Measurements from ENCODE around the gene KCNJ6. TPM values are rescaled to one million over a fixed set of nuclear protein-coding genes. Genes with fewer than 3 reads are reported as not detected.

The KCNJ6 gene
- total and polyA plus RNA-seq, 2 of the 8 experiments (the other 6 are each of a cell fraction or from before 2014, with no cell fraction given): 0.51 to 1.2 TPM

- no peaks in the 10 kb centered on the region for H3K79me1 ChIP-seq (ENCODE audit: low read depth, low read length)
- H2BK120ac ChIP-seq (replicated peaks; ENCODE audit: low read depth, low read length): no peak overlapping the region
- H4K8ac ChIP-seq (ENCODE audit: extremely low read depth, insufficient read depth, low read length): no peak overlapping the region
- no peak for FAIRE-seq
- no peaks in the 10 kb centered on the region for H3K36me3 ChIP-seq (ENCODE audit: control insufficient read depth in 2 of 4, insufficient read depth in 4 of 4, low read length in 3 of 4)
- no peak overlapping the region for H3K4me3 ChIP-seq (ENCODE audit: extremely low read depth in 1 of 4, insufficient read depth in 2 of 4, low read depth in 3 of 4, low read length in 4 of 4)
- no peak overlapping the region for H3K56ac ChIP-seq (replicated peaks; ENCODE audit: insufficient read length, low read depth, low read length)
- no peak overlapping the region for H2BK5ac ChIP-seq (ENCODE audit: low read depth, low read length)
- H3K79me2 ChIP-seq (ENCODE audit: control insufficient read depth in 1 of 2, insufficient read depth in 2 of 2, low read length in 2 of 2): no peaks in the 10 kb centered on the region
- H3K18ac ChIP-seq (ENCODE audit: extremely low read depth, low read length): no peak overlapping the region
- TF ChIP-seq MAX (IDR thresholded peaks at IDR 0.05) (no peak), ZNF274 (IDR thresholded peaks at IDR 0.05; ENCODE audit: borderline replicate concordance, extremely low read depth, low read length) (no peak), SP4 (IDR thresholded peaks at IDR 0.05; ENCODE audit: low read length) (no peak), SAP30 (IDR thresholded peaks at IDR 0.05; ENCODE audit: insufficient read depth, insufficient replicate concordance, low read length) (no peak), BCL11A (IDR thresholded peaks at IDR 0.05; ENCODE audit: low read depth in 2 of 2, low read length in 2 of 2) (no peak), YY1 (IDR thresholded peaks at IDR 0.05; ENCODE audit: low read depth, low read length) (no peak), TAF7 (optimal IDR thresholded peaks at IDR 0.05; ENCODE audit: borderline replicate concordance, low read depth, low read length) (no peak), CTCF (IDR thresholded peaks at IDR 0.05; ENCODE audit: control extremely low read depth in 1 of 3, insufficient read depth in 1 of 3, low read depth in 1 of 3, low read length in 3 of 3) (no peak), CEBPB (IDR thresholded peaks at IDR 0.05; ENCODE audit: low read depth, low read length) (no peak), CHD1 (IDR thresholded peaks at IDR 0.05; ENCODE audit: low read depth, low read length) (no peak), KDM5A (IDR thresholded peaks at IDR 0.05; ENCODE audit: low read length) (no peak), FOSL1 (IDR thresholded peaks at IDR 0.05; ENCODE audit: insufficient read depth, low read depth, low read length) (no peak)
- H3K4me1 ChIP-seq (replicated peaks in 1 of 4; ENCODE audit: control insufficient read depth in 3 of 4, insufficient read depth in 4 of 4, low read length in 3 of 4): peaks cover 0 to 4% (median 0%) of the 10 kb centered on the region in 4 experiments; a peak in 1 of 7 replicates
- H2AFZ ChIP-seq (ENCODE audit: low read length): no peak overlapping the region
- H2BK12ac ChIP-seq (ENCODE audit: low read depth, low read length): no peak overlapping the region
- ChIA-PET POLR2A (ENCODE audit: partially characterized antibody) (no interaction called here), CTCF (ENCODE audit: partially characterized antibody) (interaction anchor here (0.7 to 2.7 kb wide), 4 partner anchors 10 to 23 kb away, joined by 3 to 11 read pairs (median 5); no protein-coding TSS in a partner anchor)
- no peak overlapping the region for H2AK5ac ChIP-seq (ENCODE audit: low read depth, low read length)
- H3K23me2 ChIP-seq (ENCODE audit: low read depth, low read length): no peaks in the 10 kb centered on the region
- no peak overlapping the region for H3K4me2 ChIP-seq (ENCODE audit: insufficient read depth in 1 of 2, low read depth in 2 of 2, low read length in 2 of 2)
- no peak overlapping the region for H2BK15ac ChIP-seq (ENCODE audit: low read length)
- no peak overlapping the region for H3K4ac ChIP-seq (replicated peaks; ENCODE audit: insufficient read length, low read depth, low read length)
- no peaks in the 10 kb centered on the region for H4K20me1 ChIP-seq (replicated peaks in 1 of 2; ENCODE audit: control insufficient read depth in 1 of 2, insufficient read depth in 2 of 2, low read length in 2 of 2)
- no peak overlapping the region for H3K23ac ChIP-seq (ENCODE audit: insufficient read length)
- whole genome bisulfite sequencing, 2 experiments (ENCODE audit: extremely low coverage in 1 of 2, insufficient coverage in 1 of 2, insufficient read length in 1 of 2, insufficient replicate concordance in 2 of 2, low coverage in 1 of 2, low lambda C conversion rate in 2 of 2, missing lambda C conversion rate in 1 of 2): 85% methylated on average over 10 of the region's 10 CpGs; no CpG with 5 or more reads in 1 of the 2 experiments
- H3K27me3 ChIP-seq (replicated peaks in 1 of 4; ENCODE audit: control insufficient read depth in 3 of 4, extremely low read depth in 1 of 4, insufficient read depth in 3 of 4, low read length in 3 of 4): no peaks in the 10 kb centered on the region
- H3K27ac ChIP-seq (ENCODE audit: low read depth, low read length): no peak overlapping the region
- H4K5ac ChIP-seq (ENCODE audit: insufficient read length, low read depth, low read length): no peak overlapping the region
- no peak overlapping the region for H2BK20ac ChIP-seq (ENCODE audit: low read length)
- no peak overlapping the region for H3K9ac ChIP-seq (replicated peaks in 1 of 4; ENCODE audit: extremely low read depth in 1 of 4, low read depth in 3 of 4, low read length in 3 of 4)
- no peak overlapping the region for H4K91ac ChIP-seq (replicated peaks; ENCODE audit: insufficient read length, low read length)
- no peak for DNase-seq (ENCODE audit: low read depth in 1 of 2, low spot score in 2 of 2)
- H3K14ac ChIP-seq (ENCODE audit: insufficient read length): no peak overlapping the region
- no peaks in the 10 kb centered on the region for H3K9me3 ChIP-seq (ENCODE audit: insufficient read depth in 2 of 2, low read depth in 1 of 2, low read length in 1 of 2)
Observed at GRCh38 chr21:37734846-37735245, 181.4 kb downstream of the KCNJ6 start.
